A549 (cell line): ENCODE measurements around the gene ANKRD9. TPM values are rescaled to one million over a fixed set of nuclear protein-coding genes. Genes with fewer than 3 reads are reported as not detected.

ENCODE experiments used
- ATAC-seq, 2 experiments: fragments of 200-7000 bp in 1 of 2; fragments of >200 bp in 1 of 2; cut with Nextera tagmentation in 1 of 2; cut with Tn5 transposase in 1 of 2; 3 replicates each; pipeline versions ENCODE4 v1.8.0 to v1.9.1; 2018 to 2020; ENCODE audit warnings: mild to moderate bottlenecking in 1 of 2, moderate library complexity in 1 of 2
- CTCF ChIA-PET: fragments of 300-600 bp; sonication (Branson Sonifier 250); formaldehyde crosslinking; extraction: SDS; loops from one replicate; lab custom pipeline; 2021; ENCODE audit warnings: antibody characterized with exemption, inconsistent platforms; lab: Yijun Ruan, JAX
- POLR2A ChIA-PET: fragments of 350-600 bp; formaldehyde crosslinking; extraction: SDS; loops from one replicate; lab custom pipeline; 2021; ENCODE audit warnings: antibody characterized with exemption, inconsistent platforms; lab: Yijun Ruan, JAX
- DNase-seq, 2 experiments: peaks; one replicate each; pipeline versions ENCODE4 v3.0.0 to v3.0.0-alpha.2; 2011 to 2016; ENCODE audit warnings: low read depth in 1 of 2, low spot score in 1 of 2
- FAIRE-seq: peaks from 2 replicates; lab custom pipeline; 2011; peaks lifted over from hg19 to GRCh38; lab: Jason Lieb, UNC
- H3K27ac ChIP-seq, 2 experiments: fragments of >200 bp; sonication (Bioruptor Twin); formaldehyde crosslinking; 3 replicates each; pipeline ENCODE4 v1.5.1; 2016 to 2017
- H3K4me1 ChIP-seq: fragments of >200 bp; sonication (Bioruptor Twin); formaldehyde crosslinking; 3 replicates; pipeline ENCODE4 v1.6.1; 2016
- H3K4me2 ChIP-seq: fragments of >200 bp; sonication (Bioruptor Twin); formaldehyde crosslinking; 3 replicates; pipeline ENCODE4 v1.6.1; 2016
- H3K4me3 ChIP-seq: fragments of >200 bp; sonication (Bioruptor Twin); formaldehyde crosslinking; 3 replicates; pipeline ENCODE4 v1.5.1; 2016
- H3K9me3 ChIP-seq: fragments of >200 bp; sonication (Bioruptor Twin); formaldehyde crosslinking; 3 replicates; pipeline ENCODE4 v1.6.1; 2016
- BHLHE40 ChIP-seq: IDR thresholded peaks from 2 replicates; pipeline ENCODE4 v1.6.1; 2012; ENCODE audit warnings: low read depth, low read length, inconsistent platforms
- CBX2 ChIP-seq: fragments of 200-600 bp; sonication (generic); IDR thresholded peaks from 2 replicates; pipeline ENCODE4 v1.6.1; 2016; ENCODE audit warnings: low read depth, mild to moderate bottlenecking, borderline replicate concordance
- CHD2 ChIP-seq: fragments of 150-350 bp; IDR thresholded peaks from 2 replicates; pipeline ENCODE4 v1.6.1; 2014; ENCODE audit warnings: low read length; ENCODE audit not compliant: partially characterized antibody
- CHD4 ChIP-seq: fragments of 200-600 bp; sonication (generic); IDR thresholded peaks from 2 replicates; pipeline ENCODE4 v1.6.1; 2016; ENCODE audit warnings: antibody characterized with exemption, mild to moderate bottlenecking, borderline replicate concordance
- ESRRA ChIP-seq: fragments of 150-350 bp; IDR thresholded peaks from 2 replicates; pipeline ENCODE4 v1.6.1; 2014; ENCODE audit warnings: mild to moderate bottlenecking, low read length, borderline replicate concordance
- FOXS1 ChIP-seq: fragments of 250-450 bp; sonication (Bioruptor Pico); IDR thresholded peaks from 2 replicates; pipeline ENCODE4 v1.5.0; 2020; ENCODE audit warnings: mild to moderate bottlenecking, moderate library complexity
- GATA3 ChIP-seq: IDR thresholded peaks from 2 replicates; pipeline ENCODE4 v1.6.1; 2012; ENCODE audit warnings: borderline replicate concordance
- HOXB5 ChIP-seq: fragments of 250-450 bp; sonication (Bioruptor Pico); IDR thresholded peaks from 2 replicates; pipeline ENCODE4 v1.5.0; 2020; ENCODE audit warnings: mild to moderate bottlenecking, moderate library complexity
- KDM1A ChIP-seq: fragments of 200-600 bp; sonication (generic); IDR thresholded peaks from 2 replicates; pipeline ENCODE4 v1.6.1; 2016; ENCODE audit warnings: low read depth, mild to moderate bottlenecking
- KDM5A ChIP-seq: fragments of 200-600 bp; sonication (generic); IDR thresholded peaks from 2 replicates; pipeline ENCODE4 v1.6.1; 2016; ENCODE audit warnings: antibody characterized with exemption, mild to moderate bottlenecking
- NPAS2 ChIP-seq: fragments of 250-450 bp; sonication (Bioruptor Pico); IDR thresholded peaks from 2 replicates; pipeline ENCODE4 v1.8.0; 2022; ENCODE audit warnings: mild to moderate bottlenecking, moderate library complexity, borderline replicate concordance
- POLR2A ChIP-seq: IDR thresholded peaks from 2 replicates; pipeline ENCODE4 v1.6.1; 2012; ENCODE audit warnings: mild to moderate bottlenecking, low read length
- RAD21 ChIP-seq, 2 experiments: fragments of >200 bp in 1 of 2; sonication (Bioruptor Twin) in 1 of 2; formaldehyde crosslinking in 1 of 2; IDR thresholded peaks in 1 of 2; conservative IDR thresholded peaks in 1 of 2; 2 replicates in 1 of 2; 3 replicates in 1 of 2; pipeline ENCODE4 v1.6.1; 2012 to 2018; ENCODE audit warnings: inconsistent platforms in 1 of 2
- RARB ChIP-seq: fragments of 250-450 bp; sonication (Bioruptor Pico); IDR thresholded peaks from 2 replicates; pipeline ENCODE4 v1.8.0; 2021; ENCODE audit warnings: mild to moderate bottlenecking, moderate library complexity
- RCOR1 ChIP-seq: fragments of 150-350 bp; IDR thresholded peaks from 2 replicates; pipeline ENCODE4 v1.6.1; 2014; ENCODE audit warnings: antibody characterized with exemption, low read length, low read depth
- ZFP36 ChIP-seq: fragments of 450-650 bp; IDR thresholded peaks from 2 replicates; pipeline ENCODE4 v1.6.1; 2014; ENCODE audit warnings: borderline replicate concordance; ENCODE audit not compliant: partially characterized antibody
- ZNF302 ChIP-seq: fragments of 250-450 bp; sonication (Bioruptor Pico); IDR thresholded peaks from 2 replicates; pipeline ENCODE4 v1.9.0; 2021; ENCODE audit warnings: inconsistent platforms, mild to moderate bottlenecking, moderate library complexity
- WGBS: methylation state at CpG from one replicate; pipeline ENCODE4 v1.1.6; 2017; ENCODE audit errors: missing lambda C conversion rate; 5-methylcytosine and 5-hydroxymethylcytosine counted together
- polyA plus RNA-seq, 4 experiments: library from polyadenylated mRNA; depleted of rRNA in 3 of 4; stranded (reverse); fragments of >200 nt; fragmentation: RNase III in 1 of 4; extraction: RNeasy Plus Mini Kit Qiagen cat#74134 plus additional on column Dnase treatment in 1 of 4; gene quantifications; 2 replicates in 3 of 4; 3 replicates in 1 of 4; pipeline ENCODE4 v1.2.3, GENCODE V29; 2011 to 2017
- TF ChIP-seq, protein P1 (sequence below): IDR thresholded peaks from 2 replicates; pipeline ENCODE4 v1.6.1; 2012
- TF ChIP-seq, protein P2 (sequence below): fragments of 250-450 bp; sonication (Bioruptor Pico); IDR thresholded peaks from 2 replicates; pipeline ENCODE4 v1.5.0; 2020; ENCODE audit warnings: low read depth, mild to moderate bottlenecking, moderate library complexity
- TF ChIP-seq, protein P3 (sequence below): fragments of >200 bp; sonication (Bioruptor Twin); formaldehyde crosslinking; IDR thresholded peaks from 3 replicates; pipeline ENCODE4 v1.5.1; 2016
- TF ChIP-seq, protein P4 (sequence below): IDR thresholded peaks from 2 replicates; pipeline ENCODE4 v1.6.1; 2012
- TF ChIP-seq, protein P5 (sequence below): fragments of >200 bp; sonication (Bioruptor Twin); formaldehyde crosslinking; IDR thresholded peaks from 2 replicates; pipeline ENCODE4 v1.6.1; 2016

ANKRD9 gene
- polyA plus RNA-seq, 2 of the 4 experiments (the other 2 are of a cell fraction): 6.3 to 11.8 TPM

DNA sequence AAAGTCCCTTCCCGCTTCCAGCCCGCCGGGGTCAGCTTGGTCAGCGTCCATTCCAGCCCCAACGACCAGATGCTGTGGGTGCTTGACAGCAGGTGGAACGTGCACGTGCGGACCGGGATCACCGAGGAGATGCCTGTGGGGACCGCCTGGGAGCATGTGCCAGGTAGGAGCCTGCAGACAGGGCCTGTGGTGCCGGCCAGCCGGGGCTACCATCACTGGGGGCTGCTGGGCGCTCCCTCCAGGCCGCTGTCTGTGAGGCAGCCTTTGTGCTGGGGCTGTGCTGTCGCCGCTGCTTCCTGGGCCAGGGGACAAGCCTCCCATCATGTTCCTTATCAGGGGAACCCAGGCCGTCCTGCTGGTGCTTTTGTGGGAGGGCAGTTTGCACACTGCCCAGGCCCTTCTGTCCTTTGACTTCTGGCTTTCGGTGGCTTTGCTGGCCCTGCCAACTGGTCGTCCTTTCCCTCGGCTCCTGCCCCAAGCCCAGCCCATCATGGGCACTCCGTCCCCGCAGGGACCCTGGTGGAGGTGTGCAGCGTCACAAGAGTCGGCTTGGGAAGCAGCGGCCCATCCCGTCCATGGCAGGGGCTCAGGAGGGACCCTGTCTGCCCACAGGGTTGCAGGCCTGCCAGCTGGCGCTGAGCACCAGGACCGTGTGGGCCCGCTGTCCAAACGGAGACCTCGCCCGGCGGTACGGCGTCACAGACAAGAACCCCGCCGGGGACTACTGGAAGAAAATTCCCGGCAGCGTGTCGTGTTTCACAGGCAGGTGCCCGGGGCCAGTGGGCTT is 12.4 kb downstream of the ANKRD9 start (continued):
- no peak for TF ChIP-seq POLR2A
- TF ChIP-seq, protein P1, sequence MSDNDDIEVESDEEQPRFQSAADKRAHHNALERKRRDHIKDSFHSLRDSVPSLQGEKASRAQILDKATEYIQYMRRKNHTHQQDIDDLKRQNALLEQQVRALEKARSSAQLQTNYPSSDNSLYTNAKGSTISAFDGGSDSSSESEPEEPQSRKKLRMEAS: no peak

DNA sequence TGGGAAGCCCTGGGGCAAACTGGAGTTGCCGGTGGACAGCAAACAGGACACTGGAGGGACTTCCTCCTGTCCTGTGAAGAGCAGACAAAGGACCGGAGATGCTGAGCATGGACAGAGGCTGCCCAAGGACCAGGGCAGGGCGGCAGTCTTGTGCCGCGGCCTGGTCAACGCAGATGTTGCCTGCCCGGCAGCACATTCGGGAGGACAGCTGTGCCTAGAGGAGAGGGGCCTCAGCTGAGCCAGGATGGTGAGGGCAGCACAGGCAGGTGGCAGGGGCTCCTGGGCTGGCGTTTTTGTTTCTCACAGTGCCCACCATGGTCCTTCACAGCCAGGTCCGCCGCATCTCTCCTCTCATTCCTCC is 13.3 kb downstream of the ANKRD9 start:
- FAIRE-seq: no peak
- Histone ChIP-seq H3K4me1 (no peaks in the 10 kb centered on the region), H3K4me3 (no peak overlapping the region), H3K9me3 (no peaks in the 10 kb centered on the region), H3K27ac (no peak overlapping the region), H3K4me2 (no peak overlapping the region)
- no peak for DNase-seq
- POLR2A ChIA-PET: no interaction called here
- WGBS: 82% methylated on average over 11 of the region's 11 CpGs
- CTCF ChIA-PET: interaction anchor here (7.8 kb wide), 1 partner anchor 58 kb away, joined by 52 read pairs; no protein-coding TSS in a partner anchor
- no peak for ATAC-seq
- TF ChIP-seq ESRRA: no peak
- TF ChIP-seq KDM5A: no peak
- no peak for TF ChIP-seq ZNF302 (CRISPR knock-in tag)
- TF ChIP-seq NPAS2: no peak
- TF ChIP-seq RCOR1: no peak
- TF ChIP-seq HOXB5 (CRISPR knock-in tag): no peak
- TF ChIP-seq ZFP36: no peak
- no peak for TF ChIP-seq FOXS1 (CRISPR knock-in tag)
- no peak for TF ChIP-seq CHD4
- TF ChIP-seq, protein P2, sequence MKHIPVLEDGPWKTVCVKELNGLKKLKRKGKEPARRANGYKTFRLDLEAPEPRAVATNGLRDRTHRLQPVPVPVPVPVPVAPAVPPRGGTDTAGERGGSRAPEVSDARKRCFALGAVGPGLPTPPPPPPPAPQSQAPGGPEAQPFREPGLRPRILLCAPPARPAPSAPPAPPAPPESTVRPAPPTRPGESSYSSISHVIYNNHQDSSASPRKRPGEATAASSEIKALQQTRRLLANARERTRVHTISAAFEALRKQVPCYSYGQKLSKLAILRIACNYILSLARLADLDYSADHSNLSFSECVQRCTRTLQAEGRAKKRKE (CRISPR knock-in tag): no peak
- no peak for TF ChIP-seq CBX2
- no peak for TF ChIP-seq CHD2
- no peak for TF ChIP-seq GATA3
- no peak for TF ChIP-seq RAD21 (conservative IDR thresholded peaks at IDR 0.05 in 1 of 2, IDR thresholded peaks at IDR 0.05 in 1 of 2)
- TF ChIP-seq, protein P3, sequence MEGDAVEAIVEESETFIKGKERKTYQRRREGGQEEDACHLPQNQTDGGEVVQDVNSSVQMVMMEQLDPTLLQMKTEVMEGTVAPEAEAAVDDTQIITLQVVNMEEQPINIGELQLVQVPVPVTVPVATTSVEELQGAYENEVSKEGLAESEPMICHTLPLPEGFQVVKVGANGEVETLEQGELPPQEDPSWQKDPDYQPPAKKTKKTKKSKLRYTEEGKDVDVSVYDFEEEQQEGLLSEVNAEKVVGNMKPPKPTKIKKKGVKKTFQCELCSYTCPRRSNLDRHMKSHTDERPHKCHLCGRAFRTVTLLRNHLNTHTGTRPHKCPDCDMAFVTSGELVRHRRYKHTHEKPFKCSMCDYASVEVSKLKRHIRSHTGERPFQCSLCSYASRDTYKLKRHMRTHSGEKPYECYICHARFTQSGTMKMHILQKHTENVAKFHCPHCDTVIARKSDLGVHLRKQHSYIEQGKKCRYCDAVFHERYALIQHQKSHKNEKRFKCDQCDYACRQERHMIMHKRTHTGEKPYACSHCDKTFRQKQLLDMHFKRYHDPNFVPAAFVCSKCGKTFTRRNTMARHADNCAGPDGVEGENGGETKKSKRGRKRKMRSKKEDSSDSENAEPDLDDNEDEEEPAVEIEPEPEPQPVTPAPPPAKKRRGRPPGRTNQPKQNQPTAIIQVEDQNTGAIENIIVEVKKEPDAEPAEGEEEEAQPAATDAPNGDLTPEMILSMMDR: no peak
- TF ChIP-seq RARB: no peak
- TF ChIP-seq KDM1A: no peak
- TF ChIP-seq BHLHE40: no peak
- TF ChIP-seq, protein P4, sequence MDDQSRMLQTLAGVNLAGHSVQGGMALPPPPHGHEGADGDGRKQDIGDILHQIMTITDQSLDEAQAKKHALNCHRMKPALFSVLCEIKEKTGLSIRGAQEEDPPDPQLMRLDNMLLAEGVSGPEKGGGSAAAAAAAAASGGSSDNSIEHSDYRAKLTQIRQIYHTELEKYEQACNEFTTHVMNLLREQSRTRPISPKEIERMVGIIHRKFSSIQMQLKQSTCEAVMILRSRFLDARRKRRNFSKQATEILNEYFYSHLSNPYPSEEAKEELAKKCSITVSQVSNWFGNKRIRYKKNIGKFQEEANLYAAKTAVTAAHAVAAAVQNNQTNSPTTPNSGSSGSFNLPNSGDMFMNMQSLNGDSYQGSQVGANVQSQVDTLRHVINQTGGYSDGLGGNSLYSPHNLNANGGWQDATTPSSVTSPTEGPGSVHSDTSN: no peak
- TF ChIP-seq, protein P5, sequence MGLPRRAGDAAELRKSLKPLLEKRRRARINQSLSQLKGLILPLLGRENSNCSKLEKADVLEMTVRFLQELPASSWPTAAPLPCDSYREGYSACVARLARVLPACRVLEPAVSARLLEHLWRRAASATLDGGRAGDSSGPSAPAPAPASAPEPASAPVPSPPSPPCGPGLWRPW: no peak
